HepG2 (cell line): Measurements from ENCODE around the gene MS4A6E. TPM values are rescaled to one million over a fixed set of nuclear protein-coding genes. Genes with fewer than 3 reads are reported as not detected.

ENCODE experiments used
- ATAC-seq: fragments of 200-7000 bp; cut with Tn5 transposase; 3 replicates; pipeline ENCODE4 v1.9.1; 2020; ENCODE audit warnings: mild to moderate bottlenecking, moderate library complexity
- BruUV-seq: library from RNA; stranded (reverse); fragments of 400-500 nt; replicated peaks from 2 replicates; lab custom pipeline; 2021; lab: Mats Ljungman, UMichigan
- CTCF ChIA-PET: fragments of 300-600 bp; formaldehyde crosslinking; extraction: SDS; loops from one replicate; lab custom pipeline; 2021; ENCODE audit warnings: low total read pairs, inconsistent platforms, low intra/inter-chr PET ratio; lab: Yijun Ruan, JAX
- POLR2A ChIA-PET: fragments of 350-600 bp; sonication (Branson Sonifier 250); formaldehyde crosslinking; loops from one replicate; lab custom pipeline; 2020; ENCODE audit warnings: antibody characterized with exemption, inconsistent platforms; lab: Yijun Ruan, JAX
- DNase-seq: peaks from one replicate; pipeline ENCODE4 v3.0.0-alpha.2; 2015; ENCODE audit warnings: low spot score
- FAIRE-seq: peaks from 3 replicates; lab custom pipeline; 2011; peaks lifted over from hg19 to GRCh38; lab: Jason Lieb, UNC
- H2AFZ ChIP-seq: one replicate; pipeline ENCODE4 v1.6.1; 2011; ENCODE audit warnings: low read length, inconsistent platforms
- H3K27ac ChIP-seq: fragments of 300-600 bp; 3 replicates; pipeline ENCODE4 v1.8.0; 2011; ENCODE audit warnings: mixed run types, mild to moderate bottlenecking, mixed read lengths, low read length, inconsistent platforms; ENCODE audit not compliant: insufficient read depth; ENCODE audit errors: extremely low read length
- H3K27me3 ChIP-seq, 2 experiments: fragments of 200-600 bp in 1 of 2; 2 replicates in 1 of 2; 3 replicates in 1 of 2; pipeline versions ENCODE4 v1.6.0 to v1.8.0; 2011; ENCODE audit warnings: low read length in 2 of 2, mild to moderate bottlenecking in 2 of 2, moderate library complexity in 2 of 2, inconsistent platforms in 1 of 2; ENCODE audit not compliant: insufficient read depth in 2 of 2, control insufficient read depth in 1 of 2
- H3K36me3 ChIP-seq, 2 experiments: fragments of 200-600 bp in 1 of 2; replicated peaks in 1 of 2; 2 replicates in 1 of 2; 3 replicates in 1 of 2; pipeline versions ENCODE4 v1.5.1 to v1.8.0; 2011; ENCODE audit warnings: low read length in 2 of 2, inconsistent platforms in 1 of 2; ENCODE audit not compliant: insufficient read depth in 2 of 2, control insufficient read depth in 1 of 2
- H3K4me1 ChIP-seq: 2 replicates; pipeline ENCODE4 v1.5.1; 2012; ENCODE audit warnings: low read length, inconsistent platforms; ENCODE audit not compliant: insufficient read depth
- H3K4me2 ChIP-seq: 2 replicates; pipeline ENCODE4 v1.6.0; 2011; ENCODE audit warnings: low read depth, low read length, inconsistent platforms
- H3K4me3 ChIP-seq, 3 experiments: fragments of 200-600 bp in 1 of 3; sonication (generic), shearing (Covaris generic) in 1 of 3; replicated peaks in 1 of 3; 2 replicates each; pipeline ENCODE4 v1.5.1; 2011 to 2016; ENCODE audit warnings: low read length in 3 of 3, inconsistent platforms in 2 of 3, low read depth in 2 of 3, mild to moderate bottlenecking in 2 of 3, control low read depth in 1 of 3, mixed read lengths in 1 of 3; ENCODE audit not compliant: insufficient read depth in 1 of 3
- H3K79me2 ChIP-seq: one replicate; pipeline ENCODE4 v1.6.1; 2011; ENCODE audit warnings: low read length, inconsistent platforms; ENCODE audit not compliant: insufficient read depth
- H3K9ac ChIP-seq: 2 replicates; pipeline ENCODE4 v1.6.0; 2011; ENCODE audit warnings: mild to moderate bottlenecking, low read depth, low read length, inconsistent platforms; ENCODE audit not compliant: insufficient read depth
- H3K9me3 ChIP-seq: 2 replicates; pipeline ENCODE4 v1.5.1; 2012; ENCODE audit warnings: mild to moderate bottlenecking, low read length
- H4K20me1 ChIP-seq: 2 replicates; pipeline ENCODE4 v1.6.0; 2011; ENCODE audit warnings: inconsistent platforms, mild to moderate bottlenecking, low read length, moderate library complexity; ENCODE audit not compliant: insufficient read depth
- FLYWCH1 ChIP-seq: sonication (generic); formaldehyde crosslinking; IDR thresholded peaks from 2 replicates; pipeline ENCODE4 v1.8.1; 2023; ENCODE audit warnings: mild to moderate bottlenecking, missing genetic modification reagents
- HDAC1 ChIP-seq: sonication (generic); formaldehyde crosslinking; IDR thresholded peaks from 2 replicates; pipeline ENCODE4 v1.5.1; 2020; ENCODE audit warnings: mild to moderate bottlenecking, missing genetic modification reagents
- KAT8 ChIP-seq: IDR thresholded peaks from 2 replicates; pipeline ENCODE4 v1.6.1; 2016; ENCODE audit warnings: missing genetic modification reagents, missing compliant biosample characterization
- KDM5A ChIP-seq: fragments of 200-600 bp; sonication (generic); IDR thresholded peaks from 2 replicates; pipeline ENCODE4 v1.7.0; 2018; ENCODE audit warnings: antibody characterized with exemption, mild to moderate bottlenecking, low read length, borderline replicate concordance
- MED13 ChIP-seq: sonication (generic); formaldehyde crosslinking; IDR thresholded peaks from 2 replicates; pipeline ENCODE4 v1.5.0; 2020; ENCODE audit warnings: missing genetic modification reagents
- POLR2AphosphoS2 ChIP-seq: IDR thresholded peaks from 2 replicates; pipeline ENCODE4 v1.6.1; 2011; ENCODE audit warnings: low read depth, low read length, improper control_type of control experiment
- POLR2AphosphoS5 ChIP-seq: IDR thresholded peaks from 2 replicates; pipeline ENCODE4 v1.6.1; 2012; ENCODE audit warnings: low read depth, low read length
- PRPF4 ChIP-seq: fragments of 200-400 bp; formaldehyde crosslinking; IDR thresholded peaks from 2 replicates; pipeline ENCODE4 v1.6.1; 2016; ENCODE audit warnings: low read length, low read depth; ENCODE audit not compliant: poor library complexity, severe bottlenecking
- RORA ChIP-seq: sonication (generic); formaldehyde crosslinking; IDR thresholded peaks from 2 replicates; pipeline ENCODE4 v1.5.0; 2020; ENCODE audit warnings: mild to moderate bottlenecking, missing genetic modification reagents, moderate library complexity
- SIX4 ChIP-seq: sonication (generic); formaldehyde crosslinking; IDR thresholded peaks from 2 replicates; pipeline ENCODE4 v1.4.0; 2020; ENCODE audit warnings: missing genetic modification reagents
- SP4 ChIP-seq: sonication (generic); formaldehyde crosslinking; IDR thresholded peaks from 2 replicates; pipeline ENCODE4 v1.8.1; 2023; ENCODE audit warnings: mild to moderate bottlenecking, missing genetic modification reagents
- ZBTB38 ChIP-seq: sonication (generic); formaldehyde crosslinking; IDR thresholded peaks from 2 replicates; pipeline ENCODE4 v1.5.1; 2020; ENCODE audit warnings: mild to moderate bottlenecking, missing genetic modification reagents
- ZBTB7B ChIP-seq: sonication (generic); formaldehyde crosslinking; IDR thresholded peaks from 2 replicates; pipeline ENCODE4 v1.4.0; 2020; ENCODE audit warnings: missing genetic modification reagents
- ZNF768 ChIP-seq: sonication (generic); formaldehyde crosslinking; IDR thresholded peaks from 2 replicates; pipeline ENCODE4 v1.4.0; 2020; ENCODE audit warnings: missing genetic modification reagents
- WGBS: methylation state at CpG from one replicate; pipeline ENCODE4 v1.1.6; 2017; ENCODE audit warnings: low lambda C conversion rate; 5-methylcytosine and 5-hydroxymethylcytosine counted together
- in situ Hi-C: cut with HindIII; loops from 2 replicates; pipeline ENCODE4 v1.10.0; 2017; ENCODE audit warnings: low pct_unique_long_range_greater_than_20kb; ENCODE audit not compliant: extremely low pct_ligation_motif_present
- intact Hi-C: fragments of 100-400 bp; cut with micrococcal nuclease; formaldehyde crosslinking; loops from one replicate; pipeline ENCODE4 v1.10.0; 2022; ENCODE audit not compliant: unreplicated experiment
- polyA plus RNA-seq, 8 experiments: library from polyadenylated mRNA; depleted of rRNA in 3 of 8; stranded (reverse) in 7 of 8; unstranded in 1 of 8; fragments of >200 nt; fragmentation: Illumina TruSeq in 4 of 8; extraction: Trizol in 4 of 8; gene quantifications; 2 replicates each; pipeline versions ENCODE4 v1.2.1 to v1.2.3, GENCODE V29; 2011 to 2016; ENCODE audit warnings: low read depth in 4 of 8, missing spikeins in 1 of 8, mixed read lengths in 1 of 8; ENCODE audit not compliant: insufficient read depth in 1 of 8
- total RNA-seq, 5 experiments: library from RNA; depleted of rRNA; stranded (reverse); fragments of >200 nt; fragmentation: Illumina TruSeq; extraction: Trizol; gene quantifications; 2 replicates each; pipeline ENCODE4 v1.2.3, GENCODE V29; 2016; ENCODE audit warnings: low read depth in 1 of 5
- TF ChIP-seq, protein P1 (sequence below): sonication (generic); formaldehyde crosslinking; IDR thresholded peaks from 2 replicates; pipeline ENCODE4 v1.4.0; 2020; ENCODE audit warnings: missing genetic modification reagents, borderline replicate concordance

The MS4A6E gene
- total and polyA plus RNA-seq, 2 of the 13 experiments (the other 11 are each of a cell fraction or from before 2014, with no cell fraction given): not detected

- intact Hi-C loops (no loop called here), in situ Hi-C loops (no loop called here)
- Histone ChIP-seq H3K27ac (no peak overlapping the region), H3K27me3 (no peaks in the 10 kb centered on the region), H4K20me1 (no peaks in the 10 kb centered on the region), H3K79me2 (no peaks in the 10 kb centered on the region), H3K4me3 (no peak overlapping the region), H3K4me1 (peaks cover 6% of the 10 kb centered on the region; the same call in 1 of the 2 replicates), H3K9ac (no peak overlapping the region), H3K9me3 (no peaks in the 10 kb centered on the region), H2AFZ (no peak overlapping the region), H3K4me2 (no peak overlapping the region), H3K36me3 (no peaks in the 10 kb centered on the region)
- CTCF ChIA-PET: no interaction called here
- DNase-seq (no peak), ATAC-seq (no peak), FAIRE-seq (no peak)
- BruUV-seq: no TSS peak
- 0% methylated on average over 2 of the region's 2 CpGs for WGBS
- POLR2A ChIA-PET: no interaction called here
- TF ChIP-seq POLR2AphosphoS5: no peak
- no peak for TF ChIP-seq FLYWCH1 (CRISPR knock-in tag)
- TF ChIP-seq MED13 (CRISPR knock-in tag): no peak
- no peak for TF ChIP-seq ZNF768 (CRISPR knock-in tag)
- TF ChIP-seq POLR2AphosphoS2: no peak
- no peak for TF ChIP-seq SIX4 (CRISPR knock-in tag)
- no peak for TF ChIP-seq KDM5A
- no peak for TF ChIP-seq KAT8 (CRISPR knock-in tag)
- no peak for TF ChIP-seq RORA
- TF ChIP-seq HDAC1 (CRISPR knock-in tag): no peak
- TF ChIP-seq PRPF4: no peak
- TF ChIP-seq, protein P1, sequence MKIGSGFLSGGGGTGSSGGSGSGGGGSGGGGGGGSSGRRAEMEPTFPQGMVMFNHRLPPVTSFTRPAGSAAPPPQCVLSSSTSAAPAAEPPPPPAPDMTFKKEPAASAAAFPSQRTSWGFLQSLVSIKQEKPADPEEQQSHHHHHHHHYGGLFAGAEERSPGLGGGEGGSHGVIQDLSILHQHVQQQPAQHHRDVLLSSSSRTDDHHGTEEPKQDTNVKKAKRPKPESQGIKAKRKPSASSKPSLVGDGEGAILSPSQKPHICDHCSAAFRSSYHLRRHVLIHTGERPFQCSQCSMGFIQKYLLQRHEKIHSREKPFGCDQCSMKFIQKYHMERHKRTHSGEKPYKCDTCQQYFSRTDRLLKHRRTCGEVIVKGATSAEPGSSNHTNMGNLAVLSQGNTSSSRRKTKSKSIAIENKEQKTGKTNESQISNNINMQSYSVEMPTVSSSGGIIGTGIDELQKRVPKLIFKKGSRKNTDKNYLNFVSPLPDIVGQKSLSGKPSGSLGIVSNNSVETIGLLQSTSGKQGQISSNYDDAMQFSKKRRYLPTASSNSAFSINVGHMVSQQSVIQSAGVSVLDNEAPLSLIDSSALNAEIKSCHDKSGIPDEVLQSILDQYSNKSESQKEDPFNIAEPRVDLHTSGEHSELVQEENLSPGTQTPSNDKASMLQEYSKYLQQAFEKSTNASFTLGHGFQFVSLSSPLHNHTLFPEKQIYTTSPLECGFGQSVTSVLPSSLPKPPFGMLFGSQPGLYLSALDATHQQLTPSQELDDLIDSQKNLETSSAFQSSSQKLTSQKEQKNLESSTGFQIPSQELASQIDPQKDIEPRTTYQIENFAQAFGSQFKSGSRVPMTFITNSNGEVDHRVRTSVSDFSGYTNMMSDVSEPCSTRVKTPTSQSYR (CRISPR knock-in tag): no peak
- TF ChIP-seq SP4 (CRISPR knock-in tag): no peak
- TF ChIP-seq ZBTB38 (CRISPR knock-in tag): no peak
- TF ChIP-seq ZBTB7B (CRISPR knock-in tag): no peak
These were observed 34.9 kb upstream of the MS4A6E start for GRCh38 chr11:60292145-60292544.
